H1 (cell line): ENCODE data around the gene GBP2. TPM values are rescaled to one million over a fixed set of nuclear protein-coding genes. Genes with fewer than 3 reads are reported as not detected.

ENCODE experiments used
- CTCF ChIA-PET: fragments of 300-600 bp; sonication (Branson Sonifier 250); formaldehyde crosslinking; loops from one replicate; lab custom pipeline; 2021; ENCODE audit not compliant: partially characterized antibody; lab: Charles Lee
- POLR2A ChIA-PET: fragments of 300-600 bp; sonication (Branson Sonifier 250); formaldehyde crosslinking; loops from one replicate; lab custom pipeline; 2021; ENCODE audit warnings: inconsistent platforms; ENCODE audit not compliant: partially characterized antibody; lab: Charles Lee
- DNase-seq, 2 experiments: peaks; one replicate each; pipeline versions ENCODE4 v3.0.0 to v3.0.0-alpha.2; 2010 to 2022; ENCODE audit warnings: low spot score in 2 of 2, low read depth in 1 of 2, mixed read lengths in 1 of 2
- FAIRE-seq: peaks from 2 replicates; lab custom pipeline; 2011; peaks lifted over from hg19 to GRCh38; lab: Jason Lieb, UNC
- H2AFZ ChIP-seq: 2 replicates; pipeline ENCODE4 v1.8.1; 2012; ENCODE audit warnings: low read length, inconsistent platforms
- H2AK5ac ChIP-seq: 2 replicates; pipeline ENCODE4 v1.6.1; 2013; ENCODE audit warnings: low read depth, low read length
- H2BK120ac ChIP-seq: replicated peaks from 2 replicates; pipeline ENCODE3; 2013; ENCODE audit warnings: low read depth, low read length, inconsistent platforms
- H2BK12ac ChIP-seq: 2 replicates; pipeline ENCODE4 v1.6.1; 2013; ENCODE audit warnings: low read depth, low read length
- H2BK15ac ChIP-seq: 2 replicates; pipeline ENCODE4 v1.6.1; 2013; ENCODE audit warnings: low read length
- H2BK20ac ChIP-seq: 2 replicates; pipeline ENCODE4 v1.6.1; 2013; ENCODE audit warnings: low read length
- H2BK5ac ChIP-seq: 2 replicates; pipeline ENCODE4 v1.6.1; 2013; ENCODE audit warnings: low read depth, low read length
- H3K14ac ChIP-seq: 2 replicates; pipeline ENCODE4 v1.6.1; 2013; ENCODE audit warnings: inconsistent platforms; ENCODE audit not compliant: insufficient read length
- H3K18ac ChIP-seq: 2 replicates; pipeline ENCODE4 v1.6.1; 2013; ENCODE audit warnings: low read length; ENCODE audit errors: extremely low read depth
- H3K23ac ChIP-seq: 2 replicates; pipeline ENCODE4 v1.6.1; 2013; ENCODE audit warnings: inconsistent platforms; ENCODE audit not compliant: insufficient read length
- H3K23me2 ChIP-seq: 2 replicates; pipeline ENCODE4 v1.6.1; 2013; ENCODE audit warnings: low read depth, low read length
- H3K27ac ChIP-seq: 2 replicates; pipeline ENCODE4 v1.6.1; 2011; ENCODE audit warnings: low read depth, low read length, inconsistent platforms
- H3K27me3 ChIP-seq, 4 experiments: replicated peaks in 1 of 4; 1 replicate in 1 of 4; 2 replicates in 3 of 4; pipeline versions ENCODE4 v1.6.1 to v1.8.1; 2011 to 2013; ENCODE audit warnings: low read length in 3 of 4, mild to moderate bottlenecking in 3 of 4, inconsistent platforms in 2 of 4, mixed read lengths in 2 of 4, moderate library complexity in 1 of 4; ENCODE audit not compliant: control insufficient read depth in 3 of 4, insufficient read depth in 3 of 4; ENCODE audit errors: extremely low read depth in 1 of 4
- H3K36me3 ChIP-seq, 4 experiments: 2 replicates each; pipeline versions ENCODE4 v1.6.1 to v1.8.1; 2011 to 2013; ENCODE audit warnings: mild to moderate bottlenecking in 4 of 4, low read length in 3 of 4, moderate library complexity in 2 of 4, control low read depth in 1 of 4, inconsistent platforms in 1 of 4; ENCODE audit not compliant: insufficient read depth in 4 of 4, control insufficient read depth in 2 of 4
- H3K4ac ChIP-seq: replicated peaks from 2 replicates; pipeline ENCODE3; 2013; ENCODE audit warnings: low read length, low read depth, mixed read lengths, inconsistent platforms; ENCODE audit not compliant: insufficient read length
- H3K4me1 ChIP-seq, 4 experiments: replicated peaks in 1 of 4; 1 replicate in 1 of 4; 2 replicates in 3 of 4; pipeline versions ENCODE4 v1.6.1 to v1.8.1; 2011 to 2013; ENCODE audit warnings: low read length in 3 of 4, inconsistent platforms in 2 of 4, mixed read lengths in 1 of 4; ENCODE audit not compliant: insufficient read depth in 4 of 4, control insufficient read depth in 3 of 4
- H3K4me2 ChIP-seq, 2 experiments: 2 replicates each; pipeline versions ENCODE4 v1.6.1 to v1.8.1; 2011 to 2013; ENCODE audit warnings: low read depth in 2 of 2, low read length in 2 of 2, control low read depth in 1 of 2, inconsistent platforms in 1 of 2, mild to moderate bottlenecking in 1 of 2; ENCODE audit not compliant: insufficient read depth in 1 of 2
- H3K4me3 ChIP-seq, 4 experiments: fragments of 200-600, 300-600 bp in 1 of 4; sonication (generic), shearing (Covaris generic), sonication (Bioruptor Twin) in 1 of 4; 2 replicates each; pipeline versions ENCODE4 v1.5.1 to v1.8.1; 2011 to 2016; ENCODE audit warnings: low read length in 4 of 4, low read depth in 3 of 4, control low read depth in 2 of 4, inconsistent platforms in 2 of 4, mild to moderate bottlenecking in 2 of 4, mixed read lengths in 1 of 4, moderate library complexity in 1 of 4; ENCODE audit not compliant: insufficient read depth in 2 of 4; ENCODE audit errors: extremely low read depth in 1 of 4
- H3K56ac ChIP-seq: replicated peaks from 2 replicates; pipeline ENCODE3; 2013; ENCODE audit warnings: low read depth, mild to moderate bottlenecking, mixed read lengths, low read length, inconsistent platforms; ENCODE audit not compliant: insufficient read length
- H3K79me1 ChIP-seq: 2 replicates; pipeline ENCODE4 v1.6.1; 2013; ENCODE audit warnings: low read depth, low read length, control low read depth
- H3K79me2 ChIP-seq, 2 experiments: 2 replicates each; pipeline versions ENCODE4 v1.6.1 to v1.8.1; 2012 to 2013; ENCODE audit warnings: low read length in 2 of 2, mild to moderate bottlenecking in 2 of 2, inconsistent platforms in 1 of 2; ENCODE audit not compliant: insufficient read depth in 2 of 2, control insufficient read depth in 1 of 2
- H3K9ac ChIP-seq, 4 experiments: replicated peaks in 1 of 4; 1 replicate in 1 of 4; 2 replicates in 3 of 4; pipeline versions ENCODE4 v1.6.1 to v1.8.1; 2011 to 2013; ENCODE audit warnings: low read depth in 3 of 4, low read length in 3 of 4, control low read depth in 2 of 4, mild to moderate bottlenecking in 2 of 4, moderate library complexity in 2 of 4, inconsistent platforms in 1 of 4; ENCODE audit errors: extremely low read depth in 1 of 4
- H3K9me3 ChIP-seq, 2 experiments: 2 replicates each; pipeline versions ENCODE4 v1.6.1 to v1.8.1; 2012 to 2013; ENCODE audit warnings: mild to moderate bottlenecking in 2 of 2, moderate library complexity in 2 of 2, control low read depth in 1 of 2, inconsistent platforms in 1 of 2, low read depth in 1 of 2, low read length in 1 of 2, mixed read lengths in 1 of 2; ENCODE audit not compliant: insufficient read depth in 2 of 2
- H4K20me1 ChIP-seq, 2 experiments: replicated peaks in 1 of 2; 2 replicates each; pipeline versions ENCODE3 to v1.8.1; 2011 to 2013; ENCODE audit warnings: inconsistent platforms in 2 of 2, low read length in 2 of 2, mild to moderate bottlenecking in 1 of 2; ENCODE audit not compliant: insufficient read depth in 2 of 2, control insufficient read depth in 1 of 2
- H4K5ac ChIP-seq: 2 replicates; pipeline ENCODE4 v1.6.1; 2013; ENCODE audit warnings: low read length, low read depth, mixed read lengths, inconsistent platforms; ENCODE audit not compliant: insufficient read length
- H4K8ac ChIP-seq: 2 replicates; pipeline ENCODE4 v1.8.0; 2013; ENCODE audit warnings: mild to moderate bottlenecking, moderate library complexity, low read length, inconsistent platforms; ENCODE audit not compliant: insufficient read depth; ENCODE audit errors: extremely low read depth
- H4K91ac ChIP-seq: replicated peaks from 2 replicates; pipeline ENCODE3; 2013; ENCODE audit warnings: low read length, mixed read lengths, inconsistent platforms; ENCODE audit not compliant: insufficient read length
- BCL11A ChIP-seq, 2 experiments: IDR thresholded peaks; one replicate each; pipeline ENCODE4 v1.6.1; 2011; ENCODE audit warnings: low read depth in 2 of 2, low read length in 2 of 2, mild to moderate bottlenecking in 2 of 2
- CHD1 ChIP-seq: IDR thresholded peaks from 2 replicates; pipeline ENCODE4 v1.6.1; 2012; ENCODE audit warnings: low read depth, low read length, improper control_type of control experiment
- CHD2 ChIP-seq: IDR thresholded peaks from 2 replicates; pipeline ENCODE4 v1.6.1; 2012; ENCODE audit warnings: low read length, improper control_type of control experiment
- HDAC2 ChIP-seq, 2 experiments: fragments of 300-600 bp in 1 of 2; sonication (generic) in 1 of 2; IDR thresholded peaks; 2 replicates each; pipeline ENCODE4 v1.6.1; 2011 to 2012; ENCODE audit warnings: low read depth in 2 of 2, low read length in 2 of 2, mild to moderate bottlenecking in 2 of 2, moderate library complexity in 2 of 2, borderline replicate concordance in 1 of 2, inconsistent platforms in 1 of 2
- POLR2A ChIP-seq, 2 experiments: IDR thresholded peaks; 1 replicate in 1 of 2; 2 replicates in 1 of 2; pipeline ENCODE4 v1.6.1; 2011; ENCODE audit warnings: low read depth in 2 of 2, low read length in 2 of 2, mild to moderate bottlenecking in 2 of 2; ENCODE audit errors: control extremely low read depth in 1 of 2
- POLR2AphosphoS5 ChIP-seq: IDR thresholded peaks from 2 replicates; pipeline ENCODE4 v1.6.1; 2011; ENCODE audit warnings: low read depth, low read length
- SAP30 ChIP-seq: fragments of 300-600 bp; sonication (generic); IDR thresholded peaks from 2 replicates; pipeline ENCODE4 v1.7.1; 2012; ENCODE audit warnings: low read length, moderate library complexity, mild to moderate bottlenecking, inconsistent platforms; ENCODE audit not compliant: insufficient read depth, insufficient replicate concordance
- SRF ChIP-seq: IDR thresholded peaks from 2 replicates; pipeline ENCODE4 v1.6.1; 2011; ENCODE audit warnings: mild to moderate bottlenecking, low read depth, low read length, moderate library complexity
- TAF1 ChIP-seq: IDR thresholded peaks from 2 replicates; pipeline ENCODE4 v1.6.1; 2011; ENCODE audit warnings: mild to moderate bottlenecking, low read depth, low read length
- TBP ChIP-seq: IDR thresholded peaks from 2 replicates; pipeline ENCODE4 v1.6.1; 2011; ENCODE audit warnings: low read depth, low read length, improper control_type of control experiment
- TEAD4 ChIP-seq: IDR thresholded peaks from 2 replicates; pipeline ENCODE4 v1.6.1; 2012; ENCODE audit warnings: low read depth, low read length, inconsistent platforms, mixed read lengths
- WGBS, 2 experiments: shearing (Covaris generic) in 1 of 2; methylation state at CpG; one replicate each; pipeline versions ENCODE4 v1.1.6 to v1.1.7; 2013 to 2015; ENCODE audit warnings: low lambda C conversion rate in 2 of 2, mixed read lengths in 2 of 2, inconsistent platforms in 1 of 2, low coverage in 1 of 2, missing lambda C conversion rate in 1 of 2; ENCODE audit not compliant: insufficient replicate concordance in 2 of 2, insufficient coverage in 1 of 2, insufficient read length in 1 of 2; ENCODE audit errors: extremely low coverage in 1 of 2, missing lambda C conversion rate in 1 of 2; 5-methylcytosine and 5-hydroxymethylcytosine counted together
- polyA plus RNA-seq, 7 experiments: library from polyadenylated mRNA; depleted of rRNA in 3 of 7; stranded (reverse) in 5 of 7; unstranded in 2 of 7; fragments of >200 nt in 5 of 7; fragments of 200-250 nt in 2 of 7; gene quantifications; 1 replicate in 5 of 7; 2 replicates in 1 of 7; 4 replicates in 1 of 7; pipeline versions ENCODE4 v1.2.1 to v1.2.3, GENCODE V29; 2011 to 2013; ENCODE audit warnings: missing spikeins in 2 of 7, mixed read lengths in 2 of 7
- total RNA-seq: library from RNA; stranded (reverse); fragmentation: NEBNext Ultra II Directional; extraction: Animal tissue kit (Norgen Biotek cat#: 25700); gene quantifications from 2 replicates; pipeline ENCODE4 v1.2.1, GENCODE V29; 2021
- TF ChIP-seq, protein P1 (sequence below): IDR thresholded peaks from 2 replicates; pipeline ENCODE4 v1.6.1; 2012; ENCODE audit warnings: low read length, inconsistent platforms
- TF ChIP-seq, protein P2 (sequence below): IDR thresholded peaks from 2 replicates; pipeline ENCODE4 v1.6.1; 2012; ENCODE audit warnings: inconsistent platforms

The GBP2 gene
- total and polyA plus RNA-seq, 2 of the 8 experiments (the other 6 are each of a cell fraction or from before 2014, with no cell fraction given): not detected

DNA sequence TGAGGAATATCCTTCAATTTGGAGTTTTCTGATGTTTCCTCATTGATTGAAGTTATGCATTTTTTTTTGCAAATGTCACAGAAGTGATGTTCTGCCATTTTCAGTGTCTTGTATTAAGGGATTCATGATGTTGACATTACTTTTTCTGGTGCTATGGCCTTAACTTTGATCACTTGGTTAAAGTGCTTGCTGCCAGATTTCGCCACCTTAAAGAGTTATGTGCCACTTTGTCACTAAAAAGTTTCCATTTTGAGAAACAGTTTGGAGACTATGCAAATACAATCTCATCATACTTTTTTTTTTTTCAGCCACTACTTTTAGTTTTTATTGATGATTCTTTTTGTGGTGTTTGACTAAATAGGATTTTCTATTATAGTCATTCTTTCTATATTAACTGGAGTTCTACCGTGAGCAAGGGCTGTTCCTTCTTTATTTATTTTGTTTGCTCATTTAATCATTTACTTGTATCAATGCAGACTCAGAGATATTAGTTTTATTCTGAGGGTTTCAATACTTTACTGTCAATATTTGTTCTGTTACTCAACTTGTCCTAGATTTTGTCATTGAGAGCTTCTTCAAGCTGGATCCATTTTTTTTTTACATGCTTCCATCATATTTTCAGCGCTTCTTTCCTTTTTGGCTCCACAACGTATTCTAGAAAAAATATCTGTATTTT lies 46.7 kb upstream of the GBP2 start:
- Histone ChIP-seq H3K79me2 (no peaks in the 10 kb centered on the region), H2AFZ (no peak overlapping the region), H4K20me1 (no peaks in the 10 kb centered on the region), H3K18ac (no peak overlapping the region), H4K8ac (no peak overlapping the region), H3K9me3 (no peaks in the 10 kb centered on the region), H2BK15ac (no peak overlapping the region), H3K4me2 (no peak overlapping the region), H3K4me3 (no peak overlapping the region), H3K4ac (no peak overlapping the region), H3K36me3 (no peaks in the 10 kb centered on the region), H3K27me3 (no peaks in the 10 kb centered on the region), H3K56ac (no peak overlapping the region), H3K9ac (no peak overlapping the region), H3K14ac (no peak overlapping the region), H2AK5ac (no peak overlapping the region), H2BK5ac (no peak overlapping the region), H4K5ac (no peak overlapping the region), H3K23ac (no peak overlapping the region), H3K23me2 (no peaks in the 10 kb centered on the region), H2BK12ac (no peak overlapping the region), H4K91ac (no peak overlapping the region), H3K4me1 (no peaks in the 10 kb centered on the region), H3K27ac (no peak overlapping the region), H3K79me1 (no peaks in the 10 kb centered on the region), H2BK20ac (no peak overlapping the region), H2BK120ac (no peak overlapping the region)
- ChIA-PET POLR2A (no interaction called here), CTCF (no interaction called here)
- no peak for DNase-seq
- FAIRE-seq: no peak
- WGBS, 2 experiments: 91% methylated on average over 4 of the region's 4 CpGs; no CpG with 5 or more reads in 1 of the 2 experiments
- TF ChIP-seq TBP: no peak
- TF ChIP-seq HDAC2 (IDR thresholded peaks at IDR 0.05; ENCODE audit: borderline replicate concordance in 1 of 2, low read depth in 2 of 2, low read length in 2 of 2): no peak
- TF ChIP-seq BCL11A (IDR thresholded peaks at IDR 0.05; ENCODE audit: low read depth in 2 of 2, low read length in 2 of 2): no peak
- TF ChIP-seq TEAD4: no peak
- TF ChIP-seq TAF1: no peak
- no peak for TF ChIP-seq POLR2A (IDR thresholded peaks at IDR 0.05; ENCODE audit: control extremely low read depth in 1 of 2, low read depth in 2 of 2, low read length in 2 of 2)
- TF ChIP-seq SAP30: no peak
- TF ChIP-seq CHD1: no peak
- TF ChIP-seq, protein P1, sequence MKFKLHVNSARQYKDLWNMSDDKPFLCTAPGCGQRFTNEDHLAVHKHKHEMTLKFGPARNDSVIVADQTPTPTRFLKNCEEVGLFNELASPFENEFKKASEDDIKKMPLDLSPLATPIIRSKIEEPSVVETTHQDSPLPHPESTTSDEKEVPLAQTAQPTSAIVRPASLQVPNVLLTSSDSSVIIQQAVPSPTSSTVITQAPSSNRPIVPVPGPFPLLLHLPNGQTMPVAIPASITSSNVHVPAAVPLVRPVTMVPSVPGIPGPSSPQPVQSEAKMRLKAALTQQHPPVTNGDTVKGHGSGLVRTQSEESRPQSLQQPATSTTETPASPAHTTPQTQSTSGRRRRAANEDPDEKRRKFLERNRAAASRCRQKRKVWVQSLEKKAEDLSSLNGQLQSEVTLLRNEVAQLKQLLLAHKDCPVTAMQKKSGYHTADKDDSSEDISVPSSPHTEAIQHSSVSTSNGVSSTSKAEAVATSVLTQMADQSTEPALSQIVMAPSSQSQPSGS: no peak
- TF ChIP-seq CHD2: no peak
- TF ChIP-seq, protein P2, sequence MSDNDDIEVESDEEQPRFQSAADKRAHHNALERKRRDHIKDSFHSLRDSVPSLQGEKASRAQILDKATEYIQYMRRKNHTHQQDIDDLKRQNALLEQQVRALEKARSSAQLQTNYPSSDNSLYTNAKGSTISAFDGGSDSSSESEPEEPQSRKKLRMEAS: no peak
- no peak for TF ChIP-seq SRF
- no peak for TF ChIP-seq POLR2AphosphoS5
